HFFc6 (cell line): ENCODE results near the gene GNPTG. TPM values are rescaled to one million over a fixed set of nuclear protein-coding genes. Genes with fewer than 3 reads are reported as not detected.
A peak's percentile ranks its signal among the peaks of the same experiment; 100 is the strongest.

Experiments
- DNase-seq: peaks from one replicate; pipeline ENCODE4 v3.0.0-alpha.2; 2018
- H3K27ac Mint-ChIP-seq: 2 replicates; pipeline ENCODE4 v1.8.0; 2020; ENCODE audit warnings: mild to moderate bottlenecking, mixed read lengths
- H3K27me3 Mint-ChIP-seq: 2 replicates; pipeline ENCODE4 v1.8.0; 2021; ENCODE audit warnings: mild to moderate bottlenecking, moderate library complexity, mixed read lengths; ENCODE audit not compliant: insufficient read depth
- H3K36me3 Mint-ChIP-seq: 2 replicates; pipeline ENCODE4 v1.8.0; 2021; ENCODE audit warnings: low read depth, mixed read lengths
- H3K4me1 Mint-ChIP-seq: 2 replicates; pipeline ENCODE4 v1.8.0; 2020; ENCODE audit warnings: low read depth, mixed read lengths
- H3K4me3 Mint-ChIP-seq: 2 replicates; pipeline ENCODE4 v1.8.0; 2020; ENCODE audit warnings: mild to moderate bottlenecking, moderate library complexity, mixed read lengths
- H3K9me3 Mint-ChIP-seq: 2 replicates; pipeline ENCODE4 v1.8.0; 2020; ENCODE audit warnings: mild to moderate bottlenecking, mixed read lengths
- total RNA-seq, 6 experiments: library from RNA; stranded (reverse); fragmentation: NEBNext Ultra II Directional; extraction: Animal tissue kit (Norgen Biotek cat#: 25700); gene quantifications; 2 replicates in 1 of 6; 3 replicates in 5 of 6; pipeline ENCODE4 v1.2.3, GENCODE V29; 2021
- TF ChIP-seq, protein P1 (sequence below): fragments of 200-600 bp; sonication (generic); IDR thresholded peaks from 2 replicates; pipeline ENCODE4 v1.5.0; 2021; ENCODE audit warnings: antibody characterized with exemption, mild to moderate bottlenecking

The GNPTG gene
- total RNA-seq, 6 experiments from 2014 or later, result 46.8 to 68.1 (median 52.6) TPM

DNA sequence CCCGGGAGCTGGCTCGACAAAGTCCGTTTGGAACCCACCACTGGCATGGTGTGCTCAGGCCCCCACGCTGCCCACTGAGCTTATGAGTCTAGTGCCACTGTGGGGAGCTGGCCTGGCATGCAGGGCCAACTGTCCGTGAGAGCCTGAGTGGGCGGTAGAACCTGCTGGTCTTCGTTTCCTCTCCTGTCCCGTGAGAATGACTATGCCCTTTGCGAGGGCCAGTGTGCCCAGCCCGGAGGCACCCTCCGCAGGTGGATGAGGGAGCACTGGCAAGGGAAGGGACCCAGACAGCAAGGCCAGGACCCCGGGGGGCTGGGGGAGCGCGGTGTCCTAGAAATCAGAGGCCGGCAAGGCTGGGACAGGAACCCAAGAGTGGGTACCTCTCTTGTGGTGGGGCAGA, 15.1 kb upstream of the GNPTG start:
- no peak overlapping the region for H3K27ac Mint-ChIP-seq
- peaks cover 19% of the 10 kb centered on the region for H3K27me3 Mint-ChIP-seq
- no peaks in the 10 kb centered on the region for H3K9me3 Mint-ChIP-seq
- H3K4me1 Mint-ChIP-seq, result peaks cover 2% of the 10 kb centered on the region; the same call in 1 of the 2 replicates
- TF ChIP-seq, protein P1, sequence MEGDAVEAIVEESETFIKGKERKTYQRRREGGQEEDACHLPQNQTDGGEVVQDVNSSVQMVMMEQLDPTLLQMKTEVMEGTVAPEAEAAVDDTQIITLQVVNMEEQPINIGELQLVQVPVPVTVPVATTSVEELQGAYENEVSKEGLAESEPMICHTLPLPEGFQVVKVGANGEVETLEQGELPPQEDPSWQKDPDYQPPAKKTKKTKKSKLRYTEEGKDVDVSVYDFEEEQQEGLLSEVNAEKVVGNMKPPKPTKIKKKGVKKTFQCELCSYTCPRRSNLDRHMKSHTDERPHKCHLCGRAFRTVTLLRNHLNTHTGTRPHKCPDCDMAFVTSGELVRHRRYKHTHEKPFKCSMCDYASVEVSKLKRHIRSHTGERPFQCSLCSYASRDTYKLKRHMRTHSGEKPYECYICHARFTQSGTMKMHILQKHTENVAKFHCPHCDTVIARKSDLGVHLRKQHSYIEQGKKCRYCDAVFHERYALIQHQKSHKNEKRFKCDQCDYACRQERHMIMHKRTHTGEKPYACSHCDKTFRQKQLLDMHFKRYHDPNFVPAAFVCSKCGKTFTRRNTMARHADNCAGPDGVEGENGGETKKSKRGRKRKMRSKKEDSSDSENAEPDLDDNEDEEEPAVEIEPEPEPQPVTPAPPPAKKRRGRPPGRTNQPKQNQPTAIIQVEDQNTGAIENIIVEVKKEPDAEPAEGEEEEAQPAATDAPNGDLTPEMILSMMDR, result no peak
- no peak for DNase-seq
- no peaks in the 10 kb centered on the region for H3K36me3 Mint-ChIP-seq
- no peak overlapping the region for H3K4me3 Mint-ChIP-seq

- H3K4me1 Mint-ChIP-seq, result no peaks in the 10 kb centered on the region
- peaks cover 17% of the 10 kb centered on the region for H3K27me3 Mint-ChIP-seq
- no peak overlapping the region for H3K4me3 Mint-ChIP-seq
- no peak overlapping the region for H3K27ac Mint-ChIP-seq
- no peak for DNase-seq
- H3K36me3 Mint-ChIP-seq, result no peaks in the 10 kb centered on the region
- TF ChIP-seq, protein P1, result no peak
- H3K9me3 Mint-ChIP-seq, result no peaks in the 10 kb centered on the region
These were observed 14.2 kb upstream of the GNPTG start for GRCh38 chr16:1337486-1337885.

DNA sequence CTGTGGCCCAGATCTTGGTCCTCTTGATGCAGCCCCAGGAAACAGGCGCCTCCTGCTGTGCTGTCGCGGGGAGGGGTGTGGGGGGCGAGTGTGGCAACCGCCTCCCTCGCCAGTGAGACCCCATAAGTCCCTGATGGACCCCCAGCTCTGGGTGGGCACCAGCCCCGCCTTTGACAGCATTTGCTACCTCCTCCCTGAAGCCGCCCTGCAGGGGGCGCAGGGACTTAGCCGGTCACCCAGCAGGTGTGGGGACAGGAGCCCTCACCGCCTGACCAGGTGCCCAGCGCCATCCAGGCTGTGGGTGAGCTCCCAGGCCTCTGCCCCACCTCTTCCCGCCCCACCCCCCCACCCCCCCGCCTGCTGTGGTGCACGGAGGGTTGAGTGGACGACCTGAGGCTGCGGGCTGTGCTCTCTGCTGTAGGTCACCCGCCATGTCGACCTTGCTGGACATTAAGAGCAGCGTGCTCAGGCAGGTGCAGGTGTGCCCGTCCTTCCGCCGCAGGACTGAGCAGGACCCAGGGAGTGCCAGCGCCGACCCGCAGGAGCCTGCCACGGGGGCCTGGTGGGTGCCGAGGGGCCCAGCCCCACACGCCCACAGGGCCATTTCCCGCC, 13.5 kb upstream of the GNPTG start:
- H3K4me1 Mint-ChIP-seq, result no peaks in the 10 kb centered on the region
- H3K4me3 Mint-ChIP-seq, result no peak overlapping the region
- H3K27ac Mint-ChIP-seq, result no peak overlapping the region
- TF ChIP-seq, protein P1, result peak; percentile 48
- H3K36me3 Mint-ChIP-seq, result no peaks in the 10 kb centered on the region
- H3K9me3 Mint-ChIP-seq, result no peaks in the 10 kb centered on the region
- DNase-seq, result no peak
- H3K27me3 Mint-ChIP-seq, result peaks cover 17% of the 10 kb centered on the region

- Mint-ChIP-seq H3K27me3 (peaks cover 17% of the 10 kb centered on the region), H3K9me3 (no peaks in the 10 kb centered on the region), H3K4me3 (no peak overlapping the region), H3K4me1 (no peaks in the 10 kb centered on the region), H3K27ac (no peak overlapping the region), H3K36me3 (no peaks in the 10 kb centered on the region)
- DNase-seq, result no peak
- TF ChIP-seq, protein P1, result no peak
These were observed 12.7 kb upstream of the GNPTG start for GRCh38 chr16:1338855-1339675.

DNA sequence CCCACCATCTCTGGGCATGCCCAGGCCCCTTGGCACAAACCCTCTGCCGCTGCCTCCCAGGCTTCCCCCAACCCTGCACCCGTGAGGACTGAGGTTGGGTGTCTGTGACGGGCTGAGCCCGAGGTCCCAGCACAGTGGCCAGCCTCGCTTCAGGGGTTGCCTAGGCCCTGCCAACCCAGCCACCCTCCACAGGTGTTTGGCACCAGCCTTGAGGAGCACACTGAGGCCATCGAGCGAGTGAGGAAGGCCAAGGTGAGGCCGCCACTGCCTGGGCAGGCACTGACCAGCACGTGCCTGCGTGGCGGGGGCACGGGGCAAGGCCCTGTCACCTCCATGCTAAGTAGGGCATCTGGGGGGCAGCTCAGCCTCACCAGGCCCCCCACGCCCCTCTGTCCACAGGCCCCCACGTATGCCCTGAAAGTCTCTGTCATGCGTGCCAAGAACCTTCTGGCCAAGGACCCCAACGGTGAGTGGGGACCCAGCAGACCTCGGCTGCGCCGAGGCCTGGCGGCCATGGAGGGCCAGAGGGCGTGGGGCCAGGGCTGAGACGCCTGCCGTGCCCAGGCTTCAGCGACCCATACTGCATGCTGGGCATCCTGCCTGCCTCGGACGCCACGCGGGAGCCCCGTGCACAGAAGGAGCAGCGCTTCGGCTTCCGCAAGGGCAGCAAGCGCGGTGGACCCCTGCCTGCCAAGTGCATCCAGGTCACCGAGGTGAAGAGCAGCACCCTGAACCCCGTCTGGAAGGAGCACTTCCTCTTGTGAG, 10.8 kb upstream of the GNPTG start:
- peaks cover 8% of the 10 kb centered on the region; the same call in 1 of the 2 replicates for H3K27me3 Mint-ChIP-seq

More for the DNA sequence above, 10.8 kb upstream of the GNPTG start:
- no peak overlapping the region for H3K27ac Mint-ChIP-seq
- no peaks in the 10 kb centered on the region for H3K4me1 Mint-ChIP-seq
- DNase-seq, result no peak
- TF ChIP-seq, protein P1, result no peak
- H3K36me3 Mint-ChIP-seq, result no peaks in the 10 kb centered on the region
- H3K4me3 Mint-ChIP-seq, result no peak overlapping the region
- no peaks in the 10 kb centered on the region for H3K9me3 Mint-ChIP-seq
